ENCODE data around the gene PUSL1. TPM values are rescaled to one million over a fixed set of nuclear protein-coding genes. Genes with fewer than 3 reads are reported as not detected.

Gene PUSL1
- total RNA-seq, 2 donors from 2014 or later = 21.7 to 23.8 TPM

GRCh38 chr1:1331068-1331965 lies 22.9 kb downstream of the PUSL1 start, which contains the start of gene TAS1R3:
Gene TAS1R3 (plus strand): TSS chr1:1331280. CDS start chr1:1331346, 66 bp downstream.
- 88 to 92% methylated on average over 26 to 41 of the region's 41 CpGs for WGBS, 2 experiments (ENCODE audit: insufficient coverage in 1 of 2, insufficient read length in 1 of 2)
- H3K9me3 ChIP-seq (ENCODE audit: control insufficient read depth, low read length) = no peaks in the 10 kb centered on the region
- H3K9me3 Mint-ChIP-seq = no peaks in the 10 kb centered on the region
- H3K4me1 ChIP-seq (ENCODE audit: control insufficient read depth, insufficient read depth, low read length) = no peaks in the 10 kb centered on the region
- H3K27me3 Mint-ChIP-seq (ENCODE audit: insufficient read depth) = no peaks in the 10 kb centered on the region
- H3K36me3 Mint-ChIP-seq (ENCODE audit: low read depth) = peaks cover 2% of the 10 kb centered on the region
- no peak within 1 kb of the TSS for H3K4me3 Mint-ChIP-seq
- H3K36me3 ChIP-seq (ENCODE audit: control insufficient read depth, insufficient read depth, low read length) = no peaks in the 10 kb centered on the region
- no peaks in the 10 kb centered on the region for H3K4me1 Mint-ChIP-seq
- no peak within 1 kb of the TSS for H3K27ac Mint-ChIP-seq
- no peaks in the 10 kb centered on the region for H3K27me3 ChIP-seq (ENCODE audit: control insufficient read depth, insufficient read depth, low read length, poor library complexity, severe bottlenecking)
- TF ChIP-seq CTCF (conservative IDR thresholded peaks at IDR 0.05) = no peak
- H3K9ac ChIP-seq (ENCODE audit: extremely low read depth, low read length, poor library complexity, severe bottlenecking) = no peak within 1 kb of the TSS
- DNase-seq = no peak
- no peak within 1 kb of the TSS for H3K4me3 ChIP-seq (ENCODE audit: low read length)
- H3K27ac ChIP-seq (ENCODE audit: low read depth, low read length) = peak within 1 kb of the TSS; percentile 24

GRCh38 chr1:1332031-1332755 lies 23.8 kb downstream of the PUSL1 start:
- peaks cover 2% of the 10 kb centered on the region for H3K36me3 Mint-ChIP-seq (ENCODE audit: low read depth)
- TF ChIP-seq CTCF (conservative IDR thresholded peaks at IDR 0.05) = no peak
- no peaks in the 10 kb centered on the region for H3K4me1 Mint-ChIP-seq
- no peak overlapping the region for H3K4me3 Mint-ChIP-seq
- Histone ChIP-seq H3K27ac (ENCODE audit: low read depth, low read length) (no peak overlapping the region), H3K4me1 (ENCODE audit: control insufficient read depth, insufficient read depth, low read length) (no peaks in the 10 kb centered on the region), H3K9me3 (ENCODE audit: control insufficient read depth, low read length) (no peaks in the 10 kb centered on the region), H3K36me3 (ENCODE audit: control insufficient read depth, insufficient read depth, low read length) (peaks cover under 1% of the 10 kb centered on the region), H3K27me3 (ENCODE audit: control insufficient read depth, insufficient read depth, low read length, poor library complexity, severe bottlenecking) (no peaks in the 10 kb centered on the region), H3K4me3 (ENCODE audit: low read length) (no peak overlapping the region), H3K9ac (ENCODE audit: extremely low read depth, low read length, poor library complexity, severe bottlenecking) (no peak overlapping the region)
- no peak for DNase-seq
- no peaks in the 10 kb centered on the region for H3K27me3 Mint-ChIP-seq (ENCODE audit: insufficient read depth)
- WGBS, 2 experiments (ENCODE audit: insufficient coverage in 1 of 2, insufficient read length in 1 of 2) = 89 to 91% methylated on average over 52 to 57 of the region's 57 CpGs
- no peak overlapping the region for H3K27ac Mint-ChIP-seq
- no peaks in the 10 kb centered on the region for H3K9me3 Mint-ChIP-seq

GRCh38 chr1:1332774-1333480 lies 24.5 kb downstream of the PUSL1 start:
- peaks cover 2% of the 10 kb centered on the region for H3K36me3 Mint-ChIP-seq (ENCODE audit: low read depth)
- H3K27me3 Mint-ChIP-seq (ENCODE audit: insufficient read depth) = no peaks in the 10 kb centered on the region
- 94% methylated on average over 42 to 48 of the region's 48 CpGs for WGBS, 2 experiments (ENCODE audit: insufficient coverage in 1 of 2, insufficient read length in 1 of 2)
- no peak overlapping the region for H3K27ac Mint-ChIP-seq
- no peak overlapping the region for H3K4me3 Mint-ChIP-seq
- no peak for DNase-seq
- no peaks in the 10 kb centered on the region for H3K9me3 ChIP-seq (ENCODE audit: control insufficient read depth, low read length)
- H3K4me1 ChIP-seq (ENCODE audit: control insufficient read depth, insufficient read depth, low read length) = no peaks in the 10 kb centered on the region
- H3K9me3 Mint-ChIP-seq = no peaks in the 10 kb centered on the region
- H3K36me3 ChIP-seq (ENCODE audit: control insufficient read depth, insufficient read depth, low read length) = peaks cover 5% of the 10 kb centered on the region
- H3K9ac ChIP-seq (ENCODE audit: extremely low read depth, low read length, poor library complexity, severe bottlenecking) = no peak overlapping the region
- no peak overlapping the region for H3K27ac ChIP-seq (ENCODE audit: low read depth, low read length)
- TF ChIP-seq CTCF (conservative IDR thresholded peaks at IDR 0.05) = no peak
- H3K27me3 ChIP-seq (ENCODE audit: control insufficient read depth, insufficient read depth, low read length, poor library complexity, severe bottlenecking) = no peaks in the 10 kb centered on the region
- H3K4me1 Mint-ChIP-seq = no peaks in the 10 kb centered on the region
- H3K4me3 ChIP-seq (ENCODE audit: low read length) = no peak overlapping the region
